ENCODE data around the gene CDC14A.

DNA sequence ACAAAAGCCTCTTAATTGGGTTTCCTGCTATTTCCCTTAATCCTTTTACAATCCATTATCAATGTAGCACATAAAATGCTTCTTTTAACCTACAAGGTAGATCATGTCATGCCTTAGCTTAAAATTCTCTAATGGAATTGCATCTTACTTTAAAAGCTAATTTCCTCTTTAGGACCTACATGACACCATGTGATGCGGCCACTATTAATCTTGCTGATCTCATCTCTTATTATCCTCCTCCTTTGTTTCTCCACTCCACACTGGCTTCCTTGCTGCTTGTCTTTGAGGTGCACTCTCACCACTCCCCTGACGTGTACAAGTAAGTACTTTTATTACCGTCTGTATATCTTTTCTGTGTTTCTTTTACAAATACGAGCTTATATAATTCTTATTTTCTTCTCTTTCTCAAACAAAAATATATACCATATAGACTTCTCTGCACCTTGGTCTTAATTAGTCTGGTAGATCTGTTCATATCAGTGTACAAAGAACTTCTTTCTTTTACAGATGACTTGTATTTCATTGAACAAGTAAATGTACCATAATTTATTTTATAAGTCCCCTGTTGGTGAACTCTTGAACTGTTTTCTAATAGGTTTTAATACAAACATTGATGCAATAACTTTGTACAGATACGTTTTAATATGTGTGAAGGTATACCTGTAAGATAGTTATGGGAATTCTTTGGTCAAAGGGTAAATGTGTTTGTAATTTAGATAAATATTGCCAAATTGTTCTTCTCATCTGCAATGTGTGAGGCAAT, 213.8 kb downstream of the CDC14A start:
- TF ChIP-seq, protein P1, sequence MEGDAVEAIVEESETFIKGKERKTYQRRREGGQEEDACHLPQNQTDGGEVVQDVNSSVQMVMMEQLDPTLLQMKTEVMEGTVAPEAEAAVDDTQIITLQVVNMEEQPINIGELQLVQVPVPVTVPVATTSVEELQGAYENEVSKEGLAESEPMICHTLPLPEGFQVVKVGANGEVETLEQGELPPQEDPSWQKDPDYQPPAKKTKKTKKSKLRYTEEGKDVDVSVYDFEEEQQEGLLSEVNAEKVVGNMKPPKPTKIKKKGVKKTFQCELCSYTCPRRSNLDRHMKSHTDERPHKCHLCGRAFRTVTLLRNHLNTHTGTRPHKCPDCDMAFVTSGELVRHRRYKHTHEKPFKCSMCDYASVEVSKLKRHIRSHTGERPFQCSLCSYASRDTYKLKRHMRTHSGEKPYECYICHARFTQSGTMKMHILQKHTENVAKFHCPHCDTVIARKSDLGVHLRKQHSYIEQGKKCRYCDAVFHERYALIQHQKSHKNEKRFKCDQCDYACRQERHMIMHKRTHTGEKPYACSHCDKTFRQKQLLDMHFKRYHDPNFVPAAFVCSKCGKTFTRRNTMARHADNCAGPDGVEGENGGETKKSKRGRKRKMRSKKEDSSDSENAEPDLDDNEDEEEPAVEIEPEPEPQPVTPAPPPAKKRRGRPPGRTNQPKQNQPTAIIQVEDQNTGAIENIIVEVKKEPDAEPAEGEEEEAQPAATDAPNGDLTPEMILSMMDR (IDR thresholded peaks at IDR 0.05): no peak
- TF ChIP-seq, protein P2, sequence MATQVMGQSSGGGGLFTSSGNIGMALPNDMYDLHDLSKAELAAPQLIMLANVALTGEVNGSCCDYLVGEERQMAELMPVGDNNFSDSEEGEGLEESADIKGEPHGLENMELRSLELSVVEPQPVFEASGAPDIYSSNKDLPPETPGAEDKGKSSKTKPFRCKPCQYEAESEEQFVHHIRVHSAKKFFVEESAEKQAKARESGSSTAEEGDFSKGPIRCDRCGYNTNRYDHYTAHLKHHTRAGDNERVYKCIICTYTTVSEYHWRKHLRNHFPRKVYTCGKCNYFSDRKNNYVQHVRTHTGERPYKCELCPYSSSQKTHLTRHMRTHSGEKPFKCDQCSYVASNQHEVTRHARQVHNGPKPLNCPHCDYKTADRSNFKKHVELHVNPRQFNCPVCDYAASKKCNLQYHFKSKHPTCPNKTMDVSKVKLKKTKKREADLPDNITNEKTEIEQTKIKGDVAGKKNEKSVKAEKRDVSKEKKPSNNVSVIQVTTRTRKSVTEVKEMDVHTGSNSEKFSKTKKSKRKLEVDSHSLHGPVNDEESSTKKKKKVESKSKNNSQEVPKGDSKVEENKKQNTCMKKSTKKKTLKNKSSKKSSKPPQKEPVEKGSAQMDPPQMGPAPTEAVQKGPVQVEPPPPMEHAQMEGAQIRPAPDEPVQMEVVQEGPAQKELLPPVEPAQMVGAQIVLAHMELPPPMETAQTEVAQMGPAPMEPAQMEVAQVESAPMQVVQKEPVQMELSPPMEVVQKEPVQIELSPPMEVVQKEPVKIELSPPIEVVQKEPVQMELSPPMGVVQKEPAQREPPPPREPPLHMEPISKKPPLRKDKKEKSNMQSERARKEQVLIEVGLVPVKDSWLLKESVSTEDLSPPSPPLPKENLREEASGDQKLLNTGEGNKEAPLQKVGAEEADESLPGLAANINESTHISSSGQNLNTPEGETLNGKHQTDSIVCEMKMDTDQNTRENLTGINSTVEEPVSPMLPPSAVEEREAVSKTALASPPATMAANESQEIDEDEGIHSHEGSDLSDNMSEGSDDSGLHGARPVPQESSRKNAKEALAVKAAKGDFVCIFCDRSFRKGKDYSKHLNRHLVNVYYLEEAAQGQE (IDR thresholded peaks at IDR 0.05; ENCODE audit: insufficient read depth in 1 of 2, low read depth in 2 of 2, low read length in 1 of 2): no peak
- TF ChIP-seq TCF7L2 (IDR thresholded peaks at IDR 0.05; ENCODE audit: low read depth, low read length) (no peak), POLR2AphosphoS5 (IDR thresholded peaks at IDR 0.05; ENCODE audit: low read depth, low read length) (no peak)
